ENCODE results near the gene CGB8.
A peak's percentile ranks its signal among the peaks of the same experiment; 100 is the strongest.
"Not testable (repeated sequence)": the region's sequence is repeated elsewhere in the genome, so short reads cannot be mapped to it uniquely, and the experiment has no call there.

Gene CGB8

DNA sequence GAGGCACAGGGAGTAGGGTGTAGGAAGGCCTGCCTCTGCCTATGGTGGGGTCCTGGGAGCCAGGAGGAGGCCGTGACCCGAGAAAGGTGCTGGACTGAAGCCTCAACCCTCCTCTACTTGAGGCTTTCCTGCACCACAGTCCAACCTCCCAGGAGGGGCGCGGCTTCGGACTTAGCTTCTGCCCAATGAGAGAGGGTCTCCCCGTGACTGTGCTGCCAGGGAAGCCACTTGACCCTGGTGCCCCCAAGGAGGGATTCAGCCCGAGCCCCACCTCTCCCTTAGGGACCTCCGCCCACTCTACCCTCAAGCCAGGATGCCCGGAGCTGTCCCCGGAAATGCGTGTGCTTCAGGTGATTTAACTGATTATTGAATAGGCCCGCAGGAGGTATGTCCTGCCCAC is at the start of gene CGB8:
Gene CGB8 (minus strand): TSS at position 101 of the 400 bp plus-strand sequence. CDS start 372 bp downstream, outside the sequence.
- not testable (repeated sequence) for DNase-seq (ENCODE audit: low spot score)

- peak; percentile 81 for DNase-seq (ENCODE audit: low spot score)
Measured at GRCh38 chr19:49097453-49098288, 48.8 kb upstream of the CGB8 start.

DNA sequence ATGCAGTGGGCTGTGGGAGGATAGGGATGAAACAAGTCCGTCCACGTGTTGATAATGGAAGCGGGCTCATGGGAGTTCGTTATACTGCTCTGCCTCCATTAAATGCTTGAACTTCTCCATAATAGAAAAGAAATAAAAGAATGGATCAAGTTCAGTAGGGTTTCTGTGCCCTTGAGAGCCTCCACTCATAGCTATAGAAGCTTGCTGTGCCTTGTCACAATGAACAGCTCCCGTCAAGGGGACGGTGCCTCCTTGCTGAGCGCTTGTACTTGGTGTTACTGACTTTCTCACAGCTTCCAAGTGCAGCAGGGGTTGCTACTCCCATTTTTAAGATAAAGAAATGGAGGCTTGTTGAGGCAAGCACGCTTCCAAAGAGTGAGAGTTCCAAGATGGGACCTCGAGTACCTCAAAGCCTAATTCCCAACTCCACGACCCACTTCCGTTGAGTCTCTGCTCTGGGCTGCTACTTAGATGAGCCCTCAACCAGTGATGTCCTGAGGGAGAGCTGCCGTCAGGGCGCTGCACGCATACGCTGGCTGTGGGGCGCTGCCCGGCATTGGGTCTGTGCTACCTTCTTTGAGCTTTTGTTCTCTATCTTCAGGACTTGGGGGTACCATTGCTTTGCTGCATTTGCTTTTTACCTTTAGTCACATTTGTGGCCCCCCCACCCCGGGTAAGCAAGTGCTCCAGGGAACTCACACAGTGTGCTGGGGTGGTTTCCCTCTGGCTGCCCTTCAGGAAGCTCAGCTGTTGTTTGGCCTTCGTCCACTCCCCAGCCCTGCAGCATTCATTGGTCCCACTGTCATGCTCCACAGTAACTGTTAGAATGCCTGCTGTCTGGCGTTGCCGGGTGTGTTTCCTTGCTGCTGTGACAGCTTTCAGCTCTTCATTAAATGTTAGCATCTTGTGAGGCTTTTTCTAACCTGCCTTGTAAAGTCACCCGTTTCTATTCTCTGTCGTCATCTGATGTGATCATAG is 45.9 kb upstream of the CGB8 start:
- no peak for DNase-seq (ENCODE audit: low spot score)

GRCh38 chr19:49092686-49093085 is 43.8 kb upstream of the CGB8 start:
- DNase-seq (ENCODE audit: low spot score): no peak

- no peak for DNase-seq (ENCODE audit: low spot score)
Measured at GRCh38 chr19:49091391-49092038, 42.6 kb upstream of the CGB8 start.

GRCh38 chr19:49086296-49086695 is 37.4 kb upstream of the CGB8 start:
- no peak for DNase-seq (ENCODE audit: low spot score)

DNA sequence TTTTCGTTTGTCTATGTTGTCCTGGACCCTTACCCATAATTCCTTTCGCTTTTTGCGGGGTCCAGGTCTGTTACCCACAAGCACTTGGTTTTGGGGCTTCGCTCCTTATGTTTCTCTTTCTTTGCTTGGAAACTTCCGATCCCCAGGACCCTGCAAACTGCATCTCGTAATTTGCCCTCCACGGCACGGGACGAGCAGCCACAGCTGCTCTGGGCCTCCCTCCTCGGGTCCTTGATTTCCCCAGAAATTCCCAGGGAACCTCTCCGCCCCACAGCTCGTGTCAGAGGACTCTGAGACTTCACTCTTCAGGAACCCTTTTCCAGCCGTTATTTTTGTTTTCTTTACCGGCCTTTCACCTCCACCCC is 36.9 kb upstream of the CGB8 start:
- DNase-seq (ENCODE audit: low spot score): no peak

GRCh38 chr19:49085020-49085867 is 36.3 kb upstream of the CGB8 start, which contains the start of gene SNRNP70:
SNRNP70 (plus strand) TSS chr19:49085451; CDS start chr19:49086415, 964 bp downstream.
- peak; percentile 100 for DNase-seq (ENCODE audit: low spot score)

DNA sequence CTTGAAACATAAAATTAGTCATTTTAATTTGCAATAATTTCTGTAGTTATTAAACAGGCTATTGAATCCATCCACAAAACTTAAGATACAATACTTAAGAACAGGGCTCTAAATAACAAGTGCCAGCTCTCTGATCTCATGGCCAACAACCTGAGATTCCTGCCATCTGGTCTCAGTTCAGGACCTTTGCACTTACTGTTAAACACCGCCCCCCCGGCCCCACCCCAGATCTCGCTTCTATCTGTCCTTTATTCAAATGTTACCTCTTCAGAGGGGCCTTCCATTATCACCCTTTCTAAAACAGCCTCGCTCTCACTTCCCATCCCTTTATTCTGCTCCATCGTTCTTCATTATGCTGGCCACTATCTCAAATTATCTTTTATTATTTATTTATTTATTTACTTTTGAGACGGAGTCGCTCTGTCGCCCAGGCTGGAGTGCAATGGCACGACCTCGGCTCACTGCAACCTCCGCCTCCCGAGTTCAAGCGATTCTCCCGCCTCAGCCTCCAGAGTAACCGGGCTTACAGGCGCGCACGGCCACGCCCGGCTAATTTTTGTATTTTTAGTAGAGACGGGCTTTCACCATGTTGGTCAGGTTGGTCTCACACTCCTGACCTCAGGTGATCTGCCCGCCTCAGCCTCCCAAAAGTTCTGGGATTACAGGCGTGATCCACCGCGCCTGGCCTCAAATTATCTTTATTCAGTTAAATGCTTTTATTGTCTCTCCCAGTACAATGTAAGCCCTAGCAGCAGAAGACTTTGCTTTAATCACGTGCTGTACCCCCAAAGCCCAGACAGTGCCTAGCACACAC is 35.5 kb upstream of the CGB8 start:
- no peak for DNase-seq (ENCODE audit: low spot score)

- DNase-seq (ENCODE audit: low spot score): no peak
Measured at GRCh38 chr19:49081273-49081672, 32.4 kb upstream of the CGB8 start.

GRCh38 chr19:49080392-49080791 is 31.5 kb upstream of the CGB8 start:
- no peak for DNase-seq (ENCODE audit: low spot score)

GRCh38 chr19:49074869-49075268 is 26.0 kb upstream of the CGB8 start:
- not testable (repeated sequence) for DNase-seq (ENCODE audit: low spot score)

- DNase-seq (ENCODE audit: low spot score): no peak
Measured at GRCh38 chr19:49073514-49074378, 24.8 kb upstream of the CGB8 start.

DNA sequence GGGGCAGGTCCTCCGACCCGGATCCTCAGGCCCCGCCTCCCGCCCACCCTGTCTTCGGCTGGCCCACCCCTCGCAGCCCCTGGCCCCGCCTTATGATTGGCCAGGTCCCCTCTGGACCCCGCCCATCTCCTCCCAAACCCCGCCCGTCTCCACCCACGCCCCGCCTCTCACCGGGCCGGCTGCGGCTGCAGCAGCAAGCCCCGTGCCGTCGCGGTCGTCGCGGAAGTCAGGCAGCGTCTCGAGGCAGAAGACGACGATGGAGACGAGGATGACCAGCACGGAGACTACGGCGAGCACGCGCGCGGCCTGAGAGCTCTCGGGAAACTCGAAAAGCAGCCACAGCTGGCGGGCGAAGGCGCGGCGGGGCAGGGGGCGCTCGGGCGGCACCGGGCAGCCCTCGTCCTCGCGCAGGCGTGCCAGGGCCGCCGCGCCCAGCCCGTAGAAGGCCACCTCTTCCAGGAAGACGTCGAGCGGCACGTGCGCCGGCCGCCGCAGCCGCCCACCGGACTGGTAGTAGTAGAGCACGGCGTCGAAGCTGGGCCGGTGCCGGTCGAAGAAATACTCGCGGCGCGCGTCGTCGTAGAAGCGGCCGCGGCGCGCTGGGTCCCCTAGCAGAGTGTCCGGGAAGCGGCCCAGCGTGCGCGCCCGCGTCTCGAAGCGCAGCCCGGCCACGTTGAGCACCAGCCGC is 23.1 kb upstream of the CGB8 start:
- no peak for DNase-seq (ENCODE audit: low spot score)

DNA sequence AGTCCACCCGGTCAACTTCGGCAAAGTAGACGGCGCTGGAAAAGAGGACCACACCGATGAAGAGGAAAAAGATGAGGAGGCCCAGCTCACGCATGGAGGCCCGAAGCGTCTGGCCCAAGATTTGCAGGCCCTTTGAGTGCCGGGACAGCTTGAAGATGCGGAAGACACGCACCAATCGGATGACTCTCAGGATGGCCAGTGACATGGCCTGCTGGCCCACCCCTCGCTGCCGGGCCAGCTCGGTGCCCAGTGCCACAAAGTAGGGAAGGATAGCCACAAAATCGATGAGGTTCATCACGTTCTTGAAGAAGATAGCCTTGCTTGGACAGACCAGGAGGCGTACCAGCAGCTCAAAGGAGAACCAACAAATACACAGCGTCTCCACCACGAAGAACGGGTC is 21.5 kb upstream of the CGB8 start:
- no peak for DNase-seq (ENCODE audit: low spot score)

DNA sequence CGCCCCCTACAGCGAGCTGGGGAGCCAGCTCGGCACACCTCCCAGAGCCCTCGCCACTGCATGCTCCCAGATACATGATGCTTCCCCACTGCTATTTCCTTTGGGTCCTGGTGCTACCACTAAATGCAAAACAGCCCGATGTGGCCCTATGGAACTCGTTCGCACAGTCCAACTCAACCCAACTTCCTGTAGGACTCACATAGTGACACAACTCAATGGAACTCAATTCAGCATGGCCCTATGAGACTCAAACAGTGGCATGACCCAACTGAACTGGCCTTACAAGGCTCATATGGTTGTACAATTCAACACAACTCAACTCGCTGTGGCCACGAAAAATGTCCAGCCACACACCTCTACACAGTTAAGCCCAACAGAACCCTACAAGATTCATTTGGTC is 20.1 kb upstream of the CGB8 start:
- DNase-seq (ENCODE audit: low spot score): no peak

- DNase-seq (ENCODE audit: low spot score): no peak
Measured at GRCh38 chr19:49067554-49067953, 18.6 kb upstream of the CGB8 start.

DNA sequence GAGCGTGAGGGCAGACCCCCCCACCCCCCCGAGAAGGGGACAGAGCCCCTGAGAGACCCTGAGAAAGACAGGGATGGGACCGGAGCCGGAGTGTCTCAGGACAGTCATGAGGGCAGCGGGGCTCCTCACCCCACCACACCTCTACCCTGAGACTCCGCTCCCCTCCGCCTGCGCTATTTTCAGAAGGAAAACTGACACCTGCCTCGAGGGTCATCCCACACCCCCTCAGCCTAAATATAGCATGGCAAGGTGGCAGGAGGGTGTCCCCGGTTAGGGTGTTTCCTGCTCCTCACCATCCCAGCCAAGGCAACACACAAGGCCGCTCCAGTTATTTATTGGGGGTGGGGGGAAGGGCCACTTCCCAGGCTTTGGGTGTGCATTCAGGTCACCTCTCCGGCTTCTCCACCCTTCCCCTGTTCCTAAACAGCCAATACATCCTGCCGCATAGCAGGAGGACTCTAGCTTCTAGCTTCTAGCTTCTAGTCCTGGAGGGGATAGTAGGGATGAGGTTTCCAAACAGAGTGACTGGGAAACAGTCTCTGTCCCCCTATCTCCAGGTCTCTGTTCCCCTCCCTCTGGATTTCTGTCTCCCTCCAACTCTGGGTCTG is 17.1 kb upstream of the CGB8 start:
- DNase-seq (ENCODE audit: low spot score): no peak

Measured in hepatic stellate cell (primary cell).